ENCODE measurements around the gene GNB1.

The GNB1 gene

GRCh38 chr1:1819762-1820161 lies 71.1 kb downstream of the GNB1 start:
- TF ChIP-seq EGR1 (IDR thresholded peaks at IDR 0.05) = no peak

- TF ChIP-seq YY1 (IDR thresholded peaks at IDR 0.05; ENCODE audit: low read depth) (no peak), NFIC (IDR thresholded peaks at IDR 0.05) (no peak), EP300 (IDR thresholded peaks at IDR 0.05; ENCODE audit: borderline replicate concordance) (no peak), EGR1 (IDR thresholded peaks at IDR 0.05) (no peak), REST (IDR thresholded peaks at IDR 0.05; ENCODE audit: low read depth) (no peak)
Observed at GRCh38 chr1:1817221-1817620, 73.7 kb downstream of the GNB1 start.

- TF ChIP-seq EP300 (IDR thresholded peaks at IDR 0.05; ENCODE audit: borderline replicate concordance) (no peak), USF1 (IDR thresholded peaks at IDR 0.05) (no peak), CREB1 (IDR thresholded peaks at IDR 0.05; ENCODE audit: low read depth) (no peak)
Observed at GRCh38 chr1:1815606-1816281, 75.1 kb downstream of the GNB1 start.

- TF ChIP-seq USF1 (IDR thresholded peaks at IDR 0.05) (no peak), EP300 (IDR thresholded peaks at IDR 0.05; ENCODE audit: borderline replicate concordance) (no peak), YY1 (IDR thresholded peaks at IDR 0.05; ENCODE audit: low read depth) (no peak), EGR1 (IDR thresholded peaks at IDR 0.05) (no peak), TEAD4 (IDR thresholded peaks at IDR 0.05) (no peak), TAF1 (IDR thresholded peaks at IDR 0.05; ENCODE audit: low read depth) (no peak), CREB1 (IDR thresholded peaks at IDR 0.05; ENCODE audit: low read depth) (no peak), TCF12 (IDR thresholded peaks at IDR 0.05; ENCODE audit: low read depth) (no peak), FOXM1 (IDR thresholded peaks at IDR 0.05; ENCODE audit: borderline replicate concordance, low read depth) (no peak), NFIC (IDR thresholded peaks at IDR 0.05) (no peak), REST (IDR thresholded peaks at IDR 0.05; ENCODE audit: low read depth) (no peak), MAX (IDR thresholded peaks at IDR 0.05) (no peak), RAD21 (IDR thresholded peaks at IDR 0.05; ENCODE audit: low read depth) (no peak), ZBTB7A (IDR thresholded peaks at IDR 0.05; ENCODE audit: low read depth) (no peak), CEBPB (IDR thresholded peaks at IDR 0.05) (no peak)
Observed at GRCh38 chr1:1809489-1809888, 81.4 kb downstream of the GNB1 start.

GRCh38 chr1:1808206-1808605 lies 82.7 kb downstream of the GNB1 start:
- TF ChIP-seq TAF1 (IDR thresholded peaks at IDR 0.05; ENCODE audit: low read depth) (no peak), MAX (IDR thresholded peaks at IDR 0.05) (no peak), NFIC (IDR thresholded peaks at IDR 0.05) (no peak), TCF12 (IDR thresholded peaks at IDR 0.05; ENCODE audit: low read depth) (no peak), EGR1 (IDR thresholded peaks at IDR 0.05) (no peak), REST (IDR thresholded peaks at IDR 0.05; ENCODE audit: low read depth) (no peak), EP300 (IDR thresholded peaks at IDR 0.05; ENCODE audit: borderline replicate concordance) (no peak), YY1 (IDR thresholded peaks at IDR 0.05; ENCODE audit: low read depth) (no peak), CREB1 (IDR thresholded peaks at IDR 0.05; ENCODE audit: low read depth) (no peak), USF1 (IDR thresholded peaks at IDR 0.05) (no peak), TEAD4 (IDR thresholded peaks at IDR 0.05) (no peak), ZBTB7A (IDR thresholded peaks at IDR 0.05; ENCODE audit: low read depth) (no peak), RAD21 (IDR thresholded peaks at IDR 0.05; ENCODE audit: low read depth) (no peak)
